ENCODE results near the gene HEATR3. TPM values are rescaled to one million over a fixed set of nuclear protein-coding genes. Genes with fewer than 3 reads are reported as not detected.
A peak's percentile ranks its signal among the peaks of the same experiment; 100 is the strongest.

Gene HEATR3
- total and polyA plus RNA-seq, 2 of the 13 experiments (the other 11 are each of a cell fraction or from before 2014, with no cell fraction given): 22.4 to 52.4 TPM

DNA sequence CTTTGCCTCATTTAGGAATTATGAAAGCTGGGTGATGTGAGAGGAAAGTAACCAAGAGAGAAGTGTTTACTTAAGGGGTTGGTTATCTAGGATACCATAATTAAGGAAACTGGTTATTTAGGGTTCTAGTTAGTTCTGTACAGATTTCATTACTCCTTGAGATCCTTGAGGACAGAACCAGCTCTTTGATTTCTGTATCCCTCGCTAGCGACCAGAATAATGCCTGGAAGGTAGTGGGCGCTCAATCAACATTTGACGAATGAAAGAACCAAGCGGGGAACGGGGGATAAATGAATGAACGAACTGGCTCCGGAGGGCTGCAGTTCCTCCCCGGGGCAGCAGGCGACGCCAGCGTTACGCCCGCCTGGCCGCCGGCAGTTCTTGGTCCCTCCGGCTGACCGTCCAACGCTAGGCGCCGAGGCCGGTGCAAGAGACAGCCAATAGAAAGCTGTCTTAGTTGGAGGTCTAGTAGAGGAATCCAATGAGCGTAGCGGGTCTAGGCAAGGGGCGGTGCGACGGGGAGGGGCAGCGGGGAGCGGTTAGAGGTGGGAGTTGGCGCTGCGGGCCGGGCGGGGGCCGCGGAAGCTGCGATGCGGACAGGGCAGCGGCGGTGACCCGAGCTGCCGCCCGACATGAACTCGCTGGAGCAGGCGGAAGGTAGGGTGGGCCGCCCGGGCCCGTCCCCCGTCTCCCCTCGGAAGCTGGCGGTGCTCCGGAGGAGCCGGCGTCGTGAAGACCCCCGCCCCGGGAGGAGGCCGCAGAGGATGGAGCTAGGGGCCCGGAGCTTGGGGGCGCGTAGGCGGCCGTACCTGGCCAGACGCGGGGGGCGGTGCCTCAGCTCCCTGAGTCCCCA, 40.9 kb upstream of the HEATR3 start, which contains the start of gene CNEP1R1 (continued):
- TF ChIP-seq YEATS4 (CRISPR knock-in tag; IDR thresholded peaks at IDR 0.05; ENCODE audit: borderline replicate concordance): peak; percentile 95
- peak; percentile 73; the same call in 1 of the 2 replicates for TF ChIP-seq ZNF768 (CRISPR knock-in tag; IDR thresholded peaks at IDR 0.05)
- TF ChIP-seq, protein P1, sequence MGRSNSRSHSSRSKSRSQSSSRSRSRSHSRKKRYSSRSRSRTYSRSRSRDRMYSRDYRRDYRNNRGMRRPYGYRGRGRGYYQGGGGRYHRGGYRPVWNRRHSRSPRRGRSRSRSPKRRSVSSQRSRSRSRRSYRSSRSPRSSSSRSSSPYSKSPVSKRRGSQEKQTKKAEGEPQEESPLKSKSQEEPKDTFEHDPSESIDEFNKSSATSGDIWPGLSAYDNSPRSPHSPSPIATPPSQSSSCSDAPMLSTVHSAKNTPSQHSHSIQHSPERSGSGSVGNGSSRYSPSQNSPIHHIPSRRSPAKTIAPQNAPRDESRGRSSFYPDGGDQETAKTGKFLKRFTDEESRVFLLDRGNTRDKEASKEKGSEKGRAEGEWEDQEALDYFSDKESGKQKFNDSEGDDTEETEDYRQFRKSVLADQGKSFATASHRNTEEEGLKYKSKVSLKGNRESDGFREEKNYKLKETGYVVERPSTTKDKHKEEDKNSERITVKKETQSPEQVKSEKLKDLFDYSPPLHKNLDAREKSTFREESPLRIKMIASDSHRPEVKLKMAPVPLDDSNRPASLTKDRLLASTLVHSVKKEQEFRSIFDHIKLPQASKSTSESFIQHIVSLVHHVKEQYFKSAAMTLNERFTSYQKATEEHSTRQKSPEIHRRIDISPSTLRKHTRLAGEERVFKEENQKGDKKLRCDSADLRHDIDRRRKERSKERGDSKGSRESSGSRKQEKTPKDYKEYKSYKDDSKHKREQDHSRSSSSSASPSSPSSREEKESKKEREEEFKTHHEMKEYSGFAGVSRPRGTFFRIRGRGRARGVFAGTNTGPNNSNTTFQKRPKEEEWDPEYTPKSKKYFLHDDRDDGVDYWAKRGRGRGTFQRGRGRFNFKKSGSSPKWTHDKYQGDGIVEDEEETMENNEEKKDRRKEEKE (IDR thresholded peaks at IDR 0.05): no peak
- TF ChIP-seq, protein P2, sequence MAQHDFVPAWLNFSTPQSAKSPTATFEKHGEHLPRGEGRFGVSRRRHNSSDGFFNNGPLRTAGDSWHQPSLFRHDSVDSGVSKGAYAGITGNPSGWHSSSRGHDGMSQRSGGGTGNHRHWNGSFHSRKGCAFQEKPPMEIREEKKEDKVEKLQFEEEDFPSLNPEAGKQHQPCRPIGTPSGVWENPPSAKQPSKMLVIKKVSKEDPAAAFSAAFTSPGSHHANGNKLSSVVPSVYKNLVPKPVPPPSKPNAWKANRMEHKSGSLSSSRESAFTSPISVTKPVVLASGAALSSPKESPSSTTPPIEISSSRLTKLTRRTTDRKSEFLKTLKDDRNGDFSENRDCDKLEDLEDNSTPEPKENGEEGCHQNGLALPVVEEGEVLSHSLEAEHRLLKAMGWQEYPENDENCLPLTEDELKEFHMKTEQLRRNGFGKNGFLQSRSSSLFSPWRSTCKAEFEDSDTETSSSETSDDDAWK (CRISPR knock-in tag; IDR thresholded peaks at IDR 0.05): no peak
- peak; percentile 53; the same call in 1 of the 2 replicates for TF ChIP-seq ZNF329 (CRISPR knock-in tag; IDR thresholded peaks at IDR 0.05; ENCODE audit: low read depth)
- TF ChIP-seq, protein P3, sequence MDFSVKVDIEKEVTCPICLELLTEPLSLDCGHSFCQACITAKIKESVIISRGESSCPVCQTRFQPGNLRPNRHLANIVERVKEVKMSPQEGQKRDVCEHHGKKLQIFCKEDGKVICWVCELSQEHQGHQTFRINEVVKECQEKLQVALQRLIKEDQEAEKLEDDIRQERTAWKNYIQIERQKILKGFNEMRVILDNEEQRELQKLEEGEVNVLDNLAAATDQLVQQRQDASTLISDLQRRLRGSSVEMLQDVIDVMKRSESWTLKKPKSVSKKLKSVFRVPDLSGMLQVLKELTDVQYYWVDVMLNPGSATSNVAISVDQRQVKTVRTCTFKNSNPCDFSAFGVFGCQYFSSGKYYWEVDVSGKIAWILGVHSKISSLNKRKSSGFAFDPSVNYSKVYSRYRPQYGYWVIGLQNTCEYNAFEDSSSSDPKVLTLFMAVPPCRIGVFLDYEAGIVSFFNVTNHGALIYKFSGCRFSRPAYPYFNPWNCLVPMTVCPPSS (IDR thresholded peaks at IDR 0.05): no peak
- TF ChIP-seq ZSCAN25 (CRISPR knock-in tag; IDR thresholded peaks at IDR 0.05): peak; percentile 73; the same call in 1 of the 2 replicates
- TF ChIP-seq MED13 (CRISPR knock-in tag; IDR thresholded peaks at IDR 0.05): peak; percentile 84; the same call in 1 of the 2 replicates
- TF ChIP-seq TMF1 (CRISPR knock-in tag; IDR thresholded peaks at IDR 0.05; ENCODE audit: low read depth): no peak
- TF ChIP-seq, protein P4, sequence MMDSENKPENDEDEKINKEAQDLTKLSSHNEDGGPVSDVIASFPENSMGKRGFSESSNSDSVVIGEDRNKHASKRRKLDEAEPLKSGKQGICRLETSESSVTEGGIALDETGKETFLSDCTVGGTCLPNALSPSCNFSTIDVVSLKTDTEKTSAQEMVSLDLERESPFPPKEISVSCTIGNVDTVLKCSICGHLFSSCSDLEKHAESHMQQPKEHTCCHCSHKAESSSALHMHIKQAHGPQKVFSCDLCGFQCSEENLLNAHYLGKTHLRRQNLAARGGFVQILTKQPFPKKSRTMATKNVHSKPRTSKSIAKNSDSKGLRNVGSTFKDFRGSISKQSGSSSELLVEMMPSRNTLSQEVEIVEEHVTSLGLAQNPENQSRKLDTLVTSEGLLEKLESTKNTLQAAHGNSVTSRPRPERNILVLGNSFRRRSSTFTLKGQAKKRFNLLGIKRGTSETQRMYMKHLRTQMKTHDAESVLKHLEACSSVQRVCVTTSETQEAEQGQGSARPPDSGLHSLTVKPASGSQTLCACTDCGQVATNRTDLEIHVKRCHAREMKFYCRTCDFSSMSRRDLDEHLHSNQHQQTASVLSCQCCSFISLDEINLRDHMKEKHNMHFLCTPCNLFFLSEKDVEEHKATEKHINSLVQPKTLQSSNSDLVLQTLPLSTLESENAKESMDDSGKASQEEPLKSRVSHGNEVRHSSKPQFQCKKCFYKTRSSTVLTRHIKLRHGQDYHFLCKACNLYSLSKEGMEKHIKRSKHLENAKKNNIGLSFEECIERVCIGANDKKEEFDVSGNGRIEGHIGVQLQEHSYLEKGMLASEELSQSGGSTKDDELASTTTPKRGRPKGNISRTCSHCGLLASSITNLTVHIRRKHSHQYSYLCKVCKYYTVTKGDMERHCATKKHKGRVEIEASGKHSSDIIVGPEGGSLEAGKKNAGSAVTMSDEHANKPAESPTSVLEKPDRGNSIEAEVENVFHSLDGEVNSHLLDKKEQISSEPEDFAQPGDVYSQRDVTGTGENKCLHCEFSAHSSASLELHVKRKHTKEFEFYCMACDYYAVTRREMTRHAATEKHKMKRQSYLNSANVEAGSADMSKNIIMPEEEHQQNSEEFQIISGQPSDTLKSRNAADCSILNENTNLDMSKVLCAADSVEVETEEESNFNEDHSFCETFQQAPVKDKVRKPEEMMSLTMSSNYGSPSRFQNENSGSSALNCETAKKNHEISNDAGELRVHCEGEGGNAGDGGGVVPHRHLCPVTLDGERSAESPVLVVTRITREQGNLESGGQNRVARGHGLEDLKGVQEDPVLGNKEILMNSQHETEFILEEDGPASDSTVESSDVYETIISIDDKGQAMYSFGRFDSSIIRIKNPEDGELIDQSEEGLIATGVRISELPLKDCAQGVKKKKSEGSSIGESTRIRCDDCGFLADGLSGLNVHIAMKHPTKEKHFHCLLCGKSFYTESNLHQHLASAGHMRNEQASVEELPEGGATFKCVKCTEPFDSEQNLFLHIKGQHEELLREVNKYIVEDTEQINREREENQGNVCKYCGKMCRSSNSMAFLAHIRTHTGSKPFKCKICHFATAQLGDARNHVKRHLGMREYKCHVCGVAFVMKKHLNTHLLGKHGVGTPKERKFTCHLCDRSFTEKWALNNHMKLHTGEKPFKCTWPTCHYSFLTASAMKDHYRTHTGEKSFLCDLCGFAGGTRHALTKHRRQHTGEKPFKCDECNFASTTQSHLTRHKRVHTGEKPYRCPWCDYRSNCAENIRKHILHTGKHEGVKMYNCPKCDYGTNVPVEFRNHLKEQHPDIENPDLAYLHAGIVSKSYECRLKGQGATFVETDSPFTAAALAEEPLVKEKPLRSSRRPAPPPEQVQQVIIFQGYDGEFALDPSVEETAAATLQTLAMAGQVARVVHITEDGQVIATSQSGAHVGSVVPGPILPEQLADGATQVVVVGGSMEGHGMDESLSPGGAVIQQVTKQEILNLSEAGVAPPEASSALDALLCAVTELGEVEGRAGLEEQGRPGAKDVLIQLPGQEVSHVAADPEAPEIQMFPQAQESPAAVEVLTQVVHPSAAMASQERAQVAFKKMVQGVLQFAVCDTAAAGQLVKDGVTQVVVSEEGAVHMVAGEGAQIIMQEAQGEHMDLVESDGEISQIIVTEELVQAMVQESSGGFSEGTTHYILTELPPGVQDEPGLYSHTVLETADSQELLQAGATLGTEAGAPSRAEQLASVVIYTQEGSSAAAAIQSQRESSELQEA (CRISPR knock-in tag; IDR thresholded peaks at IDR 0.05; ENCODE audit: not compliant biosample characterization): no peak

Data from HepG2 (cell line).